ENCODE measurements around the gene PLEKHA3.

GRCh38 chr2:178521304-178522150 is 41.3 kb downstream of the PLEKHA3 start:
- TF ChIP-seq POLR2A (IDR thresholded peaks at IDR 0.05) (no peak), CTCF (IDR thresholded peaks at IDR 0.05) (no peak)
